D721Med (cell line): Measurements from ENCODE around the gene USP3.
"Not testable (repeated sequence)": the region's sequence is repeated elsewhere in the genome, so short reads cannot be mapped to it uniquely, and the experiment has no call there.

Experiments
- DNase-seq: peaks from one replicate; pipeline ENCODE4 v3.0.0; 2011; ENCODE audit warnings: low spot score; ENCODE audit not compliant: insufficient read length
- FAIRE-seq: peaks from 2 replicates; lab custom pipeline; 2011; peaks lifted over from hg19 to GRCh38; lab: Jason Lieb, UNC
- CTCF ChIP-seq: IDR thresholded peaks from 2 replicates; pipeline ENCODE4 v1.5.1; 2012; ENCODE audit warnings: mild to moderate bottlenecking, control low read depth; ENCODE audit not compliant: insufficient read depth; ENCODE audit errors: missing control alignments

USP3 gene

DNA sequence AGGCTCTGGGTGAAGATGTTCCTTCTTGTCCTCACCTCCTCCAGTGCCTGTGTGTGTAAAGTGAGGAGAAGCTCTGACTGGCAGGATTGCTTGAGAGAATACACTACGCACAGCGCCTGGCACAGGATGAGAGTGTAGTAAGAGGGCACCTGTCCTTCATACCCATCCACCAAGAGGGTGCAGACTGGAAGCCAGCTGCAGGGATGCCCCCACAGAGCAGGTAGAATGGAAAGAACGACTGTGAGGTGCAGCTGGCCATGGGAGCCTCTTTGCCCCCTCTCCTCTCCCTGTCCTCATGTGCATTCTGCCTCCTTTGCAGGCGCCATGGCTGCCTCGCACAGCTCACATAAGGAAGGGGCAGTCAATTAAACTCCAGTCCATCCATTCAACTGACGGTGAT, 105.1 kb downstream of the USP3 start:
- no peak for TF ChIP-seq CTCF
- FAIRE-seq = no peak

DNA sequence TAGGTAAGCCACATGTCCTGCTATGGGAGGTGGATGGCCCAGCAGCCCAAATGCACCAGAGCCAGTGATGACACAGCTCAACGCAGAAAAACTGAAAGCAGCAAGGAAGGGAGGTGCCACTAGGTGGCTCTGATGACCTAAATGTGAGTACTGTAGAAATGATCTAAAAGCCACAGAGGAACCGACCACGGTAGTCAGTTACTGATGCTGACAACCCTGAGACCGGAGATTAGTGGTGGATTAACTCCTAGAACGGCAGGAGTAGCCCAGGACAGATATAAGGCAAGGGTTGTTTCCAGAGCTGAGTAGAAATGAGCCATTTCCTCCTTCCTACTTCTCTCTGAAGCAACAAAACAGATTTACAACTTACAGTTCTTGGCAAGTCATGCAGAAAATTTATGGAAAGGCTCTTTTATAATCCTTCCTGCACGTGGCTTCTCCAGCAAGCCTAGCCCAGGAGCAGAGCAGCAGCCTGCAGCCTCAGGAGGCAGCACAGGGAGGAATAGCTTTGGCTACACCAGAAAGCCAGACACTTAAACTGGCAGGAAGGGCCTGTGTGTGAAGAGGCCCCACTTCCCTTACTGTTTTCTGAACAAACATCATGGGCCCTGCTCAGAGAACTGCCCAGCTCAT, 105.9 kb downstream of the USP3 start:
- TF ChIP-seq CTCF = peak; percentile 88
- peak; percentile 79 for DNase-seq
- no peak for FAIRE-seq

More for the DNA sequence above, 105.1 kb downstream of the USP3 start:
- no peak for DNase-seq

DNA sequence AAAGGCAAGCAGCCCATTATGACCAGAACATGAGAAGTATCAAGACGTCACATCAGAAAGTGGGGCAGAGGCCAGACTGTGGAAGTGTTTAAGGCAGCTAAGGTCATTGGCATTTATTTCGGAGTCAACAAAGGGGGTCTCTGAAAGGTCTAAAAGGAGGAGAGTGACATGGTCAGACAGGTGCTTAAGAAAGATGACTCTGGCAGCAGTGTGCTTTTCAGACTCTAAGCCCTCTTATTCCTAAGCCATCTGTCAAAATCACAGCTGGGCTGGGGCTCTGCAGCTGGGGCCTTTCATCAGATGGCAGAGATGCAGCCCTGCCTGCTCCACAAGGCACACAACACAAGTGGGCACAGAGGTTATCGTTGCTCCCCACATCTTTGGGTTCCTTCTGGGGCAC, 106.8 kb downstream of the USP3 start:
- DNase-seq (peak; percentile 56), FAIRE-seq (peak; percentile 58)
- no peak for TF ChIP-seq CTCF

- FAIRE-seq (no peak), DNase-seq (no peak)
- TF ChIP-seq CTCF = no peak
Observed at GRCh38 chr15:63612300-63612699, 107.9 kb downstream of the USP3 start.

GRCh38 chr15:63615935-63616334, 111.5 kb downstream of the USP3 start:
- no peak for DNase-seq
- no peak for TF ChIP-seq CTCF
- no peak for FAIRE-seq

GRCh38 chr15:63617147-63617546, 112.8 kb downstream of the USP3 start:
- not testable (repeated sequence) for DNase-seq, FAIRE-seq

DNA sequence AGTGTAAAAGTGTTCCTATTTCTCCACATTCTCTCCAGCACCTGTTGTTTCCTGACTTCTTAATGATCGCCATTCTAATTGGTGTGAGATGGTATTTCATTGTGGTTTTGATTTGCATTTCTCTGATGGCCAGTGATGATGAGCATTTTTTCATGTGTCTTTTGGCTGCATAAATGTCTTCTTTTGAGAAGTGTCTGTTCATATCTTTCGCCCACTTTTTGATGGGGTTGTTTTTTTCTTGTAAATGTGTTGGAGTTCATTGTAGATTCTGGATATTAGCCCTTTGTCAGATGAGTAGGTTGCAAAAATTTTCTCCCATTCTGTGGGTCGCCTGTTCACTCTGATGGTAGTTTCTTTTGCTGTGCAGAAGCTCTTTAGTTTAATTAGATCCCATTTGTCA, 113.2 kb downstream of the USP3 start:
- not testable (repeated sequence) for DNase-seq, FAIRE-seq

DNA sequence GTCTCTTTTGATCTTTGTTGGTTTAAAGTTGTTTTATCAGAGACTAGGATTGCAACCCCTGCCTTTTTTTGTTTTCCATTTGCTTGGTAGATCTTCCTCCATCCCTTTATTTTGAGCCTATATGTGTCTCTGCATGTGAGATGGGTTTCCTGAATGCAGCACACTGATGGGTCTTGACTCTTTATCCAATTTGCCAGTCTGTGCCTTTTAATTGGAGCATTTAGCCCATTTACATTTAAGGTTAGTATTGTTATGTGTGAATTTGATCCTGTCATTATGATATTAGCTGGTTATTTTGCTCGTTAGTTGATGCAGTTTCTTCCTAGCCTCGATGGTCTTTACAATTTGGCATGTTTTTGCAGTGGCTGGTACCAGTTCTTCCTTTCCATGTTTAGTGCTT, 116.4 kb downstream of the USP3 start:
- not testable (repeated sequence) for FAIRE-seq, DNase-seq
